Brain microvascular endothelial cell (primary cell): Measurements from ENCODE around the gene L2HGDH.
A peak's percentile ranks its signal among the peaks of the same experiment; 100 is the strongest.
"Not testable (repeated sequence)": the region's sequence is repeated elsewhere in the genome, so short reads cannot be mapped to it uniquely, and the experiment has no call there.

Source experiments
- DNase-seq: peaks from one replicate; pipeline ENCODE4 v3.0.0-alpha.2; 2020
- H3K27ac ChIP-seq: fragments of 250-450 bp; sonication (Bioruptor Pico); 2 replicates; pipeline ENCODE4 v1.5.1; 2020; ENCODE audit warnings: mild to moderate bottlenecking, moderate library complexity
- H3K27me3 ChIP-seq: fragments of 250-450 bp; sonication (Bioruptor Pico); replicated peaks from 2 replicates; pipeline ENCODE4 v1.5.1; 2020; ENCODE audit warnings: mild to moderate bottlenecking
- H3K36me3 ChIP-seq: fragments of 250-450 bp; sonication (Bioruptor Pico); replicated peaks from 2 replicates; pipeline ENCODE4 v1.5.1; 2020; ENCODE audit warnings: mild to moderate bottlenecking
- H3K4me3 ChIP-seq: 2 replicates; pipeline ENCODE4 v1.5.1; 2011; ENCODE audit warnings: low read depth, mild to moderate bottlenecking, control low read depth, low read length, moderate library complexity
- CTCF ChIP-seq: IDR thresholded peaks from 2 replicates; pipeline ENCODE4 v1.5.1; 2011; ENCODE audit warnings: low read depth, mild to moderate bottlenecking, moderate library complexity, low read length, control low read depth, inconsistent platforms; ENCODE audit errors: missing control alignments
- in situ Hi-C: cut with HindIII; loops from 2 replicates; pipeline ENCODE4 v1.10.0; 2017; ENCODE audit warnings: low sequenced_read_pairs, low pct_ligation_motif_present

Gene L2HGDH

GRCh38 chr14:50318031-50318626, 6.1 kb upstream of the L2HGDH start:
- in situ Hi-C loops: no loop called here
- no peak for DNase-seq

GRCh38 chr14:50314098-50314497, 2.1 kb upstream of the L2HGDH start:
- H3K36me3 ChIP-seq, H3K27me3 ChIP-seq, in situ Hi-C loops, H3K4me3 ChIP-seq, H3K27ac ChIP-seq, DNase-seq: not testable (repeated sequence)

More at GRCh38 chr14:50318031-50318626, 6.1 kb upstream of the L2HGDH start:
- Histone ChIP-seq H3K36me3 (peaks cover 3% of the 10 kb centered on the region), H3K4me3 (no peak overlapping the region), H3K27me3 (no peaks in the 10 kb centered on the region), H3K27ac (no peak overlapping the region)
- peak; percentile 51 for TF ChIP-seq CTCF

- DNase-seq: no peak
Measured at GRCh38 chr14:50312734-50313054, 665 bp upstream of the L2HGDH start.

GRCh38 chr14:50311337-50311971, 575 bp downstream of the L2HGDH start:
- H3K4me3 ChIP-seq: peak overlapping the region; percentile 89
- peaks cover 3% of the 10 kb centered on the region for H3K36me3 ChIP-seq
- in situ Hi-C loops: no loop called here
- TF ChIP-seq CTCF: peak; percentile 54
- peak overlapping the region; percentile 89 for H3K27ac ChIP-seq
- no peaks in the 10 kb centered on the region for H3K27me3 ChIP-seq
- no peak for DNase-seq

More at GRCh38 chr14:50312734-50313054, 665 bp upstream of the L2HGDH start:
- Histone ChIP-seq H3K4me3 (peak overlapping the region; percentile 89), H3K27ac (peak overlapping the region; percentile 89), H3K27me3 (no peaks in the 10 kb centered on the region), H3K36me3 (peaks cover 3% of the 10 kb centered on the region)
- in situ Hi-C loops: no loop called here
- peak; percentile 6 for TF ChIP-seq CTCF

GRCh38 chr14:50310445-50310844, 1.6 kb downstream of the L2HGDH start:
- in situ Hi-C loops: no loop called here
- no peak overlapping the region for H3K4me3 ChIP-seq
- peaks cover 3% of the 10 kb centered on the region for H3K36me3 ChIP-seq
- no peak for TF ChIP-seq CTCF
- DNase-seq: no peak
- H3K27ac ChIP-seq: no peak overlapping the region
- H3K27me3 ChIP-seq: no peaks in the 10 kb centered on the region

- Histone ChIP-seq H3K27ac (no peak overlapping the region), H3K27me3 (no peaks in the 10 kb centered on the region), H3K4me3 (no peak overlapping the region), H3K36me3 (no peaks in the 10 kb centered on the region)
- in situ Hi-C loops: no loop called here
- no peak for DNase-seq
- no peak for TF ChIP-seq CTCF
Measured at GRCh38 chr14:50308363-50308915, 3.6 kb downstream of the L2HGDH start.
